COR-L47 (cell line): ENCODE data around the gene SEMA3C.

ENCODE experiments used
- DNase-seq: peaks from one replicate; lab custom pipeline; 2025; lab: John Stamatoyannopoulos, UW

Gene SEMA3C

GRCh38 chr7:80823057-80823456, 95.8 kb downstream of the SEMA3C start:
- no peak for DNase-seq

- no peak for DNase-seq
Measured at GRCh38 chr7:80821771-80822319, 97.0 kb downstream of the SEMA3C start.

- no peak for DNase-seq
Measured at GRCh38 chr7:80819503-80819902, 99.3 kb downstream of the SEMA3C start.

GRCh38 chr7:80818181-80818580, 100.7 kb downstream of the SEMA3C start:
- DNase-seq: no peak

GRCh38 chr7:80816806-80817205, 102.0 kb downstream of the SEMA3C start:
- DNase-seq: no peak

GRCh38 chr7:80815733-80816132, 103.1 kb downstream of the SEMA3C start:
- no peak for DNase-seq

GRCh38 chr7:80809545-80809944, 109.3 kb downstream of the SEMA3C start:
- no peak for DNase-seq

GRCh38 chr7:80807166-80807900, 111.5 kb downstream of the SEMA3C start:
- DNase-seq: no peak

- DNase-seq: no peak
Measured at GRCh38 chr7:80806663-80807062, 112.2 kb downstream of the SEMA3C start.

- no peak for DNase-seq
Measured at GRCh38 chr7:80804589-80804988, 114.3 kb downstream of the SEMA3C start.

- no peak for DNase-seq
Measured at GRCh38 chr7:80802527-80802926, 116.3 kb downstream of the SEMA3C start.

GRCh38 chr7:80794631-80795573, 123.9 kb downstream of the SEMA3C start:
- no peak for DNase-seq

GRCh38 chr7:80791509-80791929, 127.3 kb downstream of the SEMA3C start:
- DNase-seq: no peak

- DNase-seq: no peak
Measured at GRCh38 chr7:80790877-80791276, 128.0 kb downstream of the SEMA3C start.

- no peak for DNase-seq
Measured at GRCh38 chr7:80787721-80788120, 131.1 kb downstream of the SEMA3C start.

GRCh38 chr7:80785961-80786536, 132.8 kb downstream of the SEMA3C start:
- DNase-seq: no peak

GRCh38 chr7:80785276-80785675, 133.6 kb downstream of the SEMA3C start:
- no peak for DNase-seq

GRCh38 chr7:80783678-80784327, 135.0 kb downstream of the SEMA3C start:
- DNase-seq: no peak

GRCh38 chr7:80783186-80783677, 135.6 kb downstream of the SEMA3C start:
- DNase-seq: no peak

GRCh38 chr7:80781561-80781979, 137.3 kb downstream of the SEMA3C start:
- peak; percentile 56 for DNase-seq

- DNase-seq: no peak
Measured at GRCh38 chr7:80781146-80781545, 137.7 kb downstream of the SEMA3C start.

- DNase-seq: no peak
Measured at GRCh38 chr7:80779456-80779855, 139.4 kb downstream of the SEMA3C start.
